K562 (cell line): ENCODE measurements around the gene PRDM2. TPM values are rescaled to one million over a fixed set of nuclear protein-coding genes. Genes with fewer than 3 reads are reported as not detected.

Experiments
- ARID2 ChIP-seq: fragments of 450-650 bp; IDR thresholded peaks from 2 replicates; pipeline ENCODE4 v1.6.1; 2017; ENCODE audit warnings: antibody characterized with exemption, mild to moderate bottlenecking
- ELF1 ChIP-seq: fragments of 200-800 bp; sonication (Bioruptor generic); IDR thresholded peaks from 2 replicates; pipeline ENCODE4 v1.6.1; 2016; ENCODE audit warnings: missing genetic modification characterization, missing compliant biosample characterization
- HCFC1 ChIP-seq: IDR thresholded peaks from 2 replicates; pipeline ENCODE4 v1.6.1; 2012; ENCODE audit warnings: low read depth, low read length, improper control_type of control experiment
- NONO ChIP-seq, 2 experiments: fragments of 200-400 bp in 1 of 2; fragments of 450-650 bp in 1 of 2; formaldehyde crosslinking in 1 of 2; IDR thresholded peaks; 2 replicates each; pipeline ENCODE4 v1.6.1; 2017; ENCODE audit warnings: low read depth in 2 of 2, mild to moderate bottlenecking in 2 of 2, moderate library complexity in 2 of 2, low read length in 1 of 2
- PHF8 ChIP-seq: fragments of 200-600 bp; sonication (generic); IDR thresholded peaks from 2 replicates; pipeline ENCODE4 v1.6.1; 2012; ENCODE audit warnings: mixed run types, mild to moderate bottlenecking, inconsistent platforms, low read length, moderate library complexity, borderline replicate concordance
- POLR2AphosphoS5 ChIP-seq: IDR thresholded peaks from 2 replicates; pipeline ENCODE4 v1.6.1; 2011; ENCODE audit warnings: mild to moderate bottlenecking, low read depth, low read length, moderate library complexity; ENCODE audit not compliant: control insufficient read depth, insufficient read depth
- SETDB1 ChIP-seq: IDR thresholded peaks from one replicate; pipeline ENCODE4 v1.6.1; 2012; ENCODE audit warnings: low read length, control low read depth, inconsistent platforms
- SUPT5H ChIP-seq: fragments of 450-650 bp; IDR thresholded peaks from 2 replicates; pipeline ENCODE4 v1.6.1; 2016
- polyA plus RNA-seq, 8 experiments: library from polyadenylated mRNA; depleted of rRNA in 4 of 8; stranded (reverse) in 5 of 8; unstranded in 3 of 8; fragments of >200 nt; fragmentation: Nextera tagmentation in 2 of 8; fragmentation: Illumina TruSeq in 1 of 8; extraction: Ambion mirVana in 2 of 8; extraction: Trizol in 1 of 8; gene quantifications; 2 replicates each; pipeline versions ENCODE4 v1.2.1 to v1.2.3, GENCODE V29; 2011 to 2014; ENCODE audit warnings: inconsistent platforms in 1 of 8, missing spikeins in 1 of 8
- total RNA-seq, 7 experiments: library from RNA; depleted of rRNA in 6 of 7; stranded (reverse); fragments of >200 nt in 6 of 7; fragmentation: Illumina TruSeq in 2 of 7; extraction: Trizol in 2 of 7; gene quantifications; 2 replicates each; pipeline versions ENCODE4 v1.2.1 to v1.2.3, GENCODE V29; 2011 to 2021; ENCODE audit warnings: low replicate concordance in 1 of 7
- TF ChIP-seq, protein P1 (sequence below): fragments of 250-450 bp; sonication (Bioruptor Pico); IDR thresholded peaks from 2 replicates; pipeline ENCODE4 v1.9.0; 2021; ENCODE audit warnings: mild to moderate bottlenecking, inconsistent platforms
- TF ChIP-seq, protein P2 (sequence below): fragments of 200-800 bp; sonication (Bioruptor generic); IDR thresholded peaks from 2 replicates; pipeline ENCODE4 v1.6.1; 2017; ENCODE audit warnings: missing genetic modification characterization, missing compliant biosample characterization
- TF ChIP-seq, protein P3 (sequence below), 2 experiments: fragments of 450-650 bp; formaldehyde crosslinking in 1 of 2; IDR thresholded peaks; 2 replicates each; pipeline versions ENCODE4 v1.4.0 to v1.6.1; 2014 to 2020; ENCODE audit warnings: mild to moderate bottlenecking in 2 of 2, borderline replicate concordance in 1 of 2, low read depth in 1 of 2
- TF ChIP-seq, protein P4 (sequence below): conservative IDR thresholded peaks from 2 replicates; pipeline ENCODE4 v1.6.1; 2011; ENCODE audit warnings: low read depth, mild to moderate bottlenecking, low read length; ENCODE audit not compliant: control insufficient read depth

Gene PRDM2
- total and polyA plus RNA-seq, 9 of the 15 experiments (the other 6 are each of a cell fraction or from before 2014, with no cell fraction given): 5.4 to 27.6 (median 12.5) TPM

DNA sequence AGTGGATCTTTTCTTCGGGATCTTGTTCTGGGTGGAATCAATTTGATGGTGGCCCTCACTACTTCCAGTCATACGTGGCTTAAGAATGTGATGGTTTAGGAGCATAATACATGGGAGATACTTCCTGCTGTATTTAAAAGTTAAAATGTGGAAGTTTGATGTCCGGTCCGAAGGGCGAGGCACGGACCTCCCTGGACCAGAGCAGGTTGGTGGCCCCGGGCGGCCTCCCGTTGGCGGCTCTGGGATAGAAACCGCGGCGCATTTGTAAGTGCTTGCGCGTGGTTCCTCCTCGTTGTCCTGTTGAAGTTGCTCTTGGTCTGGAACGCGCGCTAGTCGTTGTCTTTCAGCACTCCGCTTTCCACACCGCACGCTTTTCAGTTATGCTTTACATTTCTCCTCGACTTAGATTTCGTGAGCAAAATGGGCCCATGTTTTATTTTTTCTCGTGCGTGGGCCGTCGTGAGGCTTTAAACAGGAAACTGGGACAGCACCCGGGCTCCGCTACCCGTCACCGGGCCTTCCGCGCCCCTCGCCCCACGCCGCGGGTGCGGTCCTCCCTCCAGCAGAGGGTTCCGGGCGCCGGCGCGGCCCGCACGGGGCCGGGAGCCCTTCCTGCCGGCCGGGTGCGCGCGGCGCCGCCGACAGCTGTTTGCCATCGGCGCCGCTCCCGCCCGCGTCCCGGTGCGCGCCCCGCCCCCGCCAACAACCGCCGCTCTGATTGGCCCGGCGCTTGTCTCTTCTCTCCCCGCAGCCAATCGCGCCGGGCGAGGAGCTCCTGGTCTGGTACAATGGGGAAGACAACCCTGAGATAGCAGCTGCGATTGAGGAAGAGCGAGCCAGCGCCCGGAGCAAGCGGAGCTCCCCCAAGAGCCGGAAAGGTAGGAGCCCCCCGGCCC, 48.9 kb downstream of the PRDM2 start (continued):
- TF ChIP-seq, protein P1, sequence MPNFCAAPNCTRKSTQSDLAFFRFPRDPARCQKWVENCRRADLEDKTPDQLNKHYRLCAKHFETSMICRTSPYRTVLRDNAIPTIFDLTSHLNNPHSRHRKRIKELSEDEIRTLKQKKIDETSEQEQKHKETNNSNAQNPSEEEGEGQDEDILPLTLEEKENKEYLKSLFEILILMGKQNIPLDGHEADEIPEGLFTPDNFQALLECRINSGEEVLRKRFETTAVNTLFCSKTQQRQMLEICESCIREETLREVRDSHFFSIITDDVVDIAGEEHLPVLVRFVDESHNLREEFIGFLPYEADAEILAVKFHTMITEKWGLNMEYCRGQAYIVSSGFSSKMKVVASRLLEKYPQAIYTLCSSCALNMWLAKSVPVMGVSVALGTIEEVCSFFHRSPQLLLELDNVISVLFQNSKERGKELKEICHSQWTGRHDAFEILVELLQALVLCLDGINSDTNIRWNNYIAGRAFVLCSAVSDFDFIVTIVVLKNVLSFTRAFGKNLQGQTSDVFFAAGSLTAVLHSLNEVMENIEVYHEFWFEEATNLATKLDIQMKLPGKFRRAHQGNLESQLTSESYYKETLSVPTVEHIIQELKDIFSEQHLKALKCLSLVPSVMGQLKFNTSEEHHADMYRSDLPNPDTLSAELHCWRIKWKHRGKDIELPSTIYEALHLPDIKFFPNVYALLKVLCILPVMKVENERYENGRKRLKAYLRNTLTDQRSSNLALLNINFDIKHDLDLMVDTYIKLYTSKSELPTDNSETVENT: no peak
- TF ChIP-seq SETDB1 (no peak), POLR2AphosphoS5 (peak; percentile 76; the same call in 1 of the 2 replicates), SUPT5H (peak; percentile 67), NONO (IDR thresholded peaks at IDR 0.05; ENCODE audit: low read depth in 2 of 2, low read length in 1 of 2) (peak in 1 of 2 experiments; percentile 68; a peak in 3 of 4 replicates), PHF8 (peak; percentile 89), HCFC1 (peak; percentile 66), ARID2 (no peak), ELF1 (tag) (peak; percentile 66)
- TF ChIP-seq, protein P2, sequence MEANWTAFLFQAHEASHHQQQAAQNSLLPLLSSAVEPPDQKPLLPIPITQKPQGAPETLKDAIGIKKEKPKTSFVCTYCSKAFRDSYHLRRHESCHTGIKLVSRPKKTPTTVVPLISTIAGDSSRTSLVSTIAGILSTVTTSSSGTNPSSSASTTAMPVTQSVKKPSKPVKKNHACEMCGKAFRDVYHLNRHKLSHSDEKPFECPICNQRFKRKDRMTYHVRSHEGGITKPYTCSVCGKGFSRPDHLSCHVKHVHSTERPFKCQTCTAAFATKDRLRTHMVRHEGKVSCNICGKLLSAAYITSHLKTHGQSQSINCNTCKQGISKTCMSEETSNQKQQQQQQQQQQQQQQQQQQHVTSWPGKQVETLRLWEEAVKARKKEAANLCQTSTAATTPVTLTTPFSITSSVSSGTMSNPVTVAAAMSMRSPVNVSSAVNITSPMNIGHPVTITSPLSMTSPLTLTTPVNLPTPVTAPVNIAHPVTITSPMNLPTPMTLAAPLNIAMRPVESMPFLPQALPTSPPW (CRISPR knock-in tag): peak; percentile 65; the same call in 1 of the 2 replicates
- TF ChIP-seq, protein P3, sequence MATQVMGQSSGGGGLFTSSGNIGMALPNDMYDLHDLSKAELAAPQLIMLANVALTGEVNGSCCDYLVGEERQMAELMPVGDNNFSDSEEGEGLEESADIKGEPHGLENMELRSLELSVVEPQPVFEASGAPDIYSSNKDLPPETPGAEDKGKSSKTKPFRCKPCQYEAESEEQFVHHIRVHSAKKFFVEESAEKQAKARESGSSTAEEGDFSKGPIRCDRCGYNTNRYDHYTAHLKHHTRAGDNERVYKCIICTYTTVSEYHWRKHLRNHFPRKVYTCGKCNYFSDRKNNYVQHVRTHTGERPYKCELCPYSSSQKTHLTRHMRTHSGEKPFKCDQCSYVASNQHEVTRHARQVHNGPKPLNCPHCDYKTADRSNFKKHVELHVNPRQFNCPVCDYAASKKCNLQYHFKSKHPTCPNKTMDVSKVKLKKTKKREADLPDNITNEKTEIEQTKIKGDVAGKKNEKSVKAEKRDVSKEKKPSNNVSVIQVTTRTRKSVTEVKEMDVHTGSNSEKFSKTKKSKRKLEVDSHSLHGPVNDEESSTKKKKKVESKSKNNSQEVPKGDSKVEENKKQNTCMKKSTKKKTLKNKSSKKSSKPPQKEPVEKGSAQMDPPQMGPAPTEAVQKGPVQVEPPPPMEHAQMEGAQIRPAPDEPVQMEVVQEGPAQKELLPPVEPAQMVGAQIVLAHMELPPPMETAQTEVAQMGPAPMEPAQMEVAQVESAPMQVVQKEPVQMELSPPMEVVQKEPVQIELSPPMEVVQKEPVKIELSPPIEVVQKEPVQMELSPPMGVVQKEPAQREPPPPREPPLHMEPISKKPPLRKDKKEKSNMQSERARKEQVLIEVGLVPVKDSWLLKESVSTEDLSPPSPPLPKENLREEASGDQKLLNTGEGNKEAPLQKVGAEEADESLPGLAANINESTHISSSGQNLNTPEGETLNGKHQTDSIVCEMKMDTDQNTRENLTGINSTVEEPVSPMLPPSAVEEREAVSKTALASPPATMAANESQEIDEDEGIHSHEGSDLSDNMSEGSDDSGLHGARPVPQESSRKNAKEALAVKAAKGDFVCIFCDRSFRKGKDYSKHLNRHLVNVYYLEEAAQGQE (IDR thresholded peaks at IDR 0.05; ENCODE audit: borderline replicate concordance): 0 out of 2 replicates have a peak, but pooled peaks have one; percentile 6
- TF ChIP-seq, protein P3 (CRISPR knock-in tag; IDR thresholded peaks at IDR 0.05; ENCODE audit: low read depth): no peak; the same call in 1 of the 2 replicates
- TF ChIP-seq, protein P4, sequence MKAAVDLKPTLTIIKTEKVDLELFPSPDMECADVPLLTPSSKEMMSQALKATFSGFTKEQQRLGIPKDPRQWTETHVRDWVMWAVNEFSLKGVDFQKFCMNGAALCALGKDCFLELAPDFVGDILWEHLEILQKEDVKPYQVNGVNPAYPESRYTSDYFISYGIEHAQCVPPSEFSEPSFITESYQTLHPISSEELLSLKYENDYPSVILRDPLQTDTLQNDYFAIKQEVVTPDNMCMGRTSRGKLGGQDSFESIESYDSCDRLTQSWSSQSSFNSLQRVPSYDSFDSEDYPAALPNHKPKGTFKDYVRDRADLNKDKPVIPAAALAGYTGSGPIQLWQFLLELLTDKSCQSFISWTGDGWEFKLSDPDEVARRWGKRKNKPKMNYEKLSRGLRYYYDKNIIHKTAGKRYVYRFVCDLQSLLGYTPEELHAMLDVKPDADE: peak; percentile 87
